Right lobe of liver (tissue), 4 donors: ENCODE data around the gene PRAC2.
"Not testable (repeated sequence)": the region's sequence is repeated elsewhere in the genome, so short reads cannot be mapped to it uniquely, and the experiment has no call there.

ENCODE experiments used
- CTCF ChIP-seq, 4 donors: fragments of 200-600 bp in 3 of 4; fragments of 450-650 bp in 1 of 4; IDR thresholded peaks; one replicate each; pipeline versions ENCODE4 v1.5.1 to v1.8.0; 2016 to 2022; ENCODE audit warnings: antibody characterized with exemption in 4 of 4, mild to moderate bottlenecking in 2 of 4
- POLR2A ChIP-seq: fragments of 450-650 bp; IDR thresholded peaks from one replicate; pipeline ENCODE4 v1.6.1; 2017; ENCODE audit warnings: antibody characterized with exemption, mild to moderate bottlenecking
- donor health status: DM: no; HTN: no; CAD: no.
- donor health status: DM: no; HTN: no; CAD: no.
- donor health status: DM: no; HTN: yes; CAD: no.

- not testable (repeated sequence) for TF ChIP-seq CTCF (IDR thresholded peaks at IDR 0.05); POLR2A
These were observed 6.4 kb upstream of the PRAC2 start for GRCh38 chr17:48716549-48716948.
